HG03460 (cell line): ENCODE results near the gene CNN3.

Experiments used
- ATAC-seq: cut with Tn5 transposase; IDR thresholded peaks from one replicate; pipeline ENCODE4 v1.9.1; 2021; ENCODE audit not compliant: unreplicated experiment

Gene CNN3

DNA sequence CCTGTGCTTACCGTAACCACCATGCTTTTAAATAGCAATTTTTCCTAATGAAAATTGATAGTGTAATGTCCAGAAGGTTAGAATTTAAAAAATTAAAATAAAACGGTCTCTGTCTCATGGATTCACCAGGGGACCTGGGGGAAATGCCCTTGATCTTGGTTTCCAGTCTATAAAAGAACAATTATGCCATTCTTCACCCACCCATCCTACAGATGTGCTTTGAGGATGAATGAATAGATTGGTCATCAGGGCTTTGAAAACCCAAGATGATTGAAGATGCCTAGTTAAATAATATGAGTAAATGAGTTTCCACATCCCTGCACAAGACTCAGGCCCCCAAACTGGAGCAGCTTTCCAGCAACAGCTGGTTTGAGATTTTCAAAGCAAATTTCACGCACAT, 38.7 kb downstream of the CNN3 start:
- no peak for ATAC-seq

DNA sequence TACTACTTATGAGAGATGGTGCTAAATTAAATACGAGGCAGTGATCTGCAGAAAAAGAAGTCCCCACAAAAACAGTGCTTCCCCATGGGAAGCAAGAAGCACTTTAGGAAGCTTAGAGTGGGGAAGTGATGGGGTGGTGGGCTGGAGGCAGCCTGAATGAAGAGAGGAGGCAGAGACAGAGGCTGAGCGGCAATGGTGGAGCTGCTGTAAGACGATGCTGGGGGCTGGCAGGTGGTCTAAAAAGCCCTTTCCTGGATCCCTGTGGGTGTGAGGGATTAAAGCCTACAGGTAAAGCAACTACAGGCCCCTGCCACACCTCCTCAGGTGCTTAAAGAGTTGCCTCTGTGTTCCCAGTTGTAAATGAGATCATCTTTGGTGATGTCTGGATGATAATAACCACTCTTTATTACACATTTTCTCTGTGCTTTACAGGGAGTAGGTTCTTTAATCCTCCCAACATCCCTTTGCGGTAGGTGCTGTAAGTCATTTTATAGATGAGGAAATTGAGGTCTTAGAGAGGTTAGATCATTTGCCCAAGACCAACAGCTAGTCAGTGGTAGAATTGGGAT, 39.2 kb downstream of the CNN3 start:
- ATAC-seq, result no peak

DNA sequence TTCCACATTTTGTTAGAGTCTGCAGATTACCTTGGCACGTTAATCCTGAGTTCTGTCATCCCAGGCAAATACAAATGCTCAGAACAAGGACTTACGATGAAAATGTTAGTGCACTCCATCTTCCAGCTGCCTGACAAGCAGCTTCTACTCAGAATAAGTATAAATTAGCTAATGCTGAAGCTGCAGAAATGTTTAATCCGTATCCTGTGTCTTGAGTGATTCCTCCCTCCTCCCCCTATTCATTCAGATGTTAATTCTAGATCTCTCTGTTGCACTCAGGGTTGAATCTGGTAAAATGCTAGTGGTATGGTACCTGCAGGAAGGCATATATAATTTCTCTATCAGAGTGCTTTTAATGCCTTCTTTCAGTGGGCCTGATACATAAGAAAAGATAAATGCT, 39.8 kb downstream of the CNN3 start:
- ATAC-seq, result no peak

DNA sequence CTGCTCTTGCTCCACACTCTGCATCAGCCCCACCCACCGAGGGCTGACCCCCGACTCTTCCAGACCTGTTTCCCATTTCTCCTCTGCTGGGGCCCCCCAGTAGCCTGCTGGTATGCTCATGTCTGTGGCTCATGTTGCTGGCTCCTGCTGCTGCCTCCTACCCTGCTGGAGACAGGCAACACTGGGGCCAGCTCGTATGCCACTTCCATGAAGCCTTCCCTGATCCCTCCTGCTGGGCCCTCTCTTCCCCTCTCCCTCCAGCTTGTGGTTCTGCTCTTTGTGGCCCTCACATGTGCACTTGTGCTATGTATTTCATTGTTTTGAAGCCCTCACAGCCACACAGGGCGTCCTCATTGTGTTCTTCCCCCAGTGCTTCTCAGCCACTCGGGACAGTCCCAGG, 40.5 kb downstream of the CNN3 start:
- ATAC-seq, result no peak

DNA sequence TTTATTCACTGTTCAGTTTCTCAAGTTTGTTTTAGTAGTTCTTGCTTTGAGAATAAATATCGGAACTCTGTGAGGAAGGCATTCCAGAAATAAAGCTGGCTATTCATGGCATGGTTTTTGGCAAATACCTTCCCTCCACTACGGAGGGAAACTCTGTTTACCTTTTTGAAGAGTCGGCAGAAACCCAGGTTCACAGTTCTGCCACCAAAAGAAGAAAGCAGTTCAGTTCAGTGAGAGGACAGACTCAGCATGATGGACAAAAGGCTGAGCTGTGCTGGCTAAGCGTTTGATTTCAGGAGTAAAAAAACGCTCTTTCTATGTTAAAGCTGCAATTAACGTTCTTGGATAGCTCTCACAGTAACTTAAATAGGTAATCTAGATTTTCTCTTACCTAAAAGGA, 42.4 kb downstream of the CNN3 start:
- ATAC-seq, result no peak

DNA sequence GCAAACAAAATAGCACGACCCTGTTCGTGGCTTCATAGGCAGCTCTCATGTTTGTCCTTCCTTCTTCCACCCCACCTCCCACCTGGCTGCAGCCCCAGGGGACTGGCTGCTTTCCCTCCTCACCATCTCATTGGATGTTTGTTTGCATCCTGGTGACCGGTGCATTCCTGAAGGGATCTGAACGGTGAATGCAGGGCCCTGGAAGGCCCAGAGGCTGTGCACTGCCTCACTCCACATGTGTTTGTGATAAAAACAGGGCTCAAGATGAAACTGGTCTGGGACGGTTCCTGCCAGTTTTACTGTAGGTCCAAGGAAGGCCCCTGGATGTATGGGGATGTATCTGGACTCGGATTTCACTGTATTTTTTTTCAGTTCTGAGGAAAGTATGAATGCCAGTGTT, 42.8 kb downstream of the CNN3 start:
- ATAC-seq, result no peak

DNA sequence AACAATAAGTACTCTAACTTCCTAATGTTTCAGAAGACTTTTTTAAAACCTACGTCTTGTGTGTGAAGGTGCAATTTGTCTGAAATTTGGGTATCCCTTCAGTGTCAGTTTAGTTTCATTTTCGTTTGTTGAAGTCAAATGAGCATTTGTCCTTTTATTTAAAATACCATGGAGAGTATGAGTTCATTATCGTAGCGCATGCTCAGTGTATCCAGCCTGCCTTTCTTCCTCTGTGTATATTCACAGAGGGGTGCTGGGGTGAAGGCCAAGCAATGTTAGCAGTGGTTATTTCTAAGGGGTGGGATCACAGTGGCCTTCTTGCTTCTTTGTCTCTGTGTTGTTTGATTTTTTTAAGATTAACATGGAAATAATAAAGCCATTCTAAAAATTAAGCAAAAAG, 43.2 kb downstream of the CNN3 start:
- no peak for ATAC-seq

DNA sequence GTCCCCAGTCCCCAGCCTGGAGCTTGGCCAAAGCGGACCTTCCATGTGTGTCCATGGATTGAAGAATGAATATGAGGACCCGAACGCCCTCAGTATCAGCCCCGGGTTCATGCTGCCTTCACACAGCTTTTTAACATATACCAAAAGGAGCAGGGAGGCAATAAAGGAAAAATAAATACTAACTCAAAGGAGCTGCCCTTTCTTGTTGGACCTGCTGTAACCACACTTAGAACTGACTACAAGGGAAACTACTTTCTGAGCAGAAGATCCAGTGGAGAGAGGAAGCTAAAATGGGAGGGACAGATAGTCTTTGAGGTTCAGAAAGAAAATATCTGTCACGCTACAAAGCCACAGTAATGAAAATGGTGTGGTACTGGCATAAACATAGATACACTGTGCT, 48.6 kb downstream of the CNN3 start:
- no peak for ATAC-seq

DNA sequence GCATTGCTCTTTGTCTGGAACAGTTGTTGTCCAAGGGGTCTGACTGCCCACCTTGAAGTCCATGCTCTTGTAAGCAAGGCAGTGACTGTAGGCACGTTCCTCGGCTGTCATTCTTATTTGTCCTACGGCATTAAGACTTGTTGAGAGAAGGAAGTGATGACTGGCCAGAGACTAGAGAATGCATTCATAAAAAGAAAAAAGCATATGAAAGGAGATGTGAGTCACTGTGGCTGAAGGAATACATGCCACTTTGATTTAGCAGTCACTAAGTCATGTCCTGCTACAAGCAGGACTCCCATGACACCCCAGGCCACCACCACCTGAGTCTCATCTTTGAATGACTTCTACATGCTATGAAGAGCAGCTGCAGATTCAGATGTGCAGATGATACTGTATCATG, 50.5 kb downstream of the CNN3 start:
- ATAC-seq, result no peak

DNA sequence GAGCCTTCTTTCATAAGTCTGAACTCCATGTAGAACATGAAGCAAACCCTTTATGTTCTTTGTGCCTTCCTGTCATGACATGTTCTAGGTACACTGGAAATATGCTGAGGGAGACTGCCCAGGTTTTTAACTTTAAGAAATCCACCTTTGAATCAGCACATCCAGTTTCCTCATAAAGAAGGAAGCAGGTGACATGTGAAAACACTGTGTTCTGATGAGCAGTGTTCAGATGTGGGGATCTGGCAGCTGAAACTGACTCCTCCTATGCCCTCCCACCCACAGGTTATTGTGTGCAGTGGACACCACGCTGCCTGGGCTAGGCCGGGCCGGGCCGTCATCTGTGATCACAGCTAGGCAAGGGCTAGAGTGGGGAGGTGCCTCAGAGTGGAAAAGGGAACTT, 51.1 kb downstream of the CNN3 start:
- ATAC-seq, result no peak

DNA sequence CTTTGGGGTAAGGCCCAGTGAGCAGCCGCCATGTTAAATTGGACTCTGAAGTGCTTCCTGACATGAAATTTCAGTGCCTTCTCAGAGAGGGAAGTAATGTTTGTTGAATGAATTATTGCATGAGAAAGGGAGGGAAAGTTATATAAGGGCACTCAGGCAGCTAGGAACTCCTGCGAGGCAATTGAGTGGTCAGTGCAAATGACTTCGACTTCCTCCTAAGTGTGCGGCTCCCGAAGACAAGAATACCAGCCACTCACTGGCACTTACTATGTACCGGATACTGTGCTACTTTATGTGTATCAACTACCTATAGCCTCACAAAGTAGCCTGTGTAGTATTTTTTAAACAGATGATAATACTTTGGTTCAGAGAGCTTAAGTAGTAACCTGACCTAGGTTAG, 52.5 kb downstream of the CNN3 start:
- no peak for ATAC-seq

DNA sequence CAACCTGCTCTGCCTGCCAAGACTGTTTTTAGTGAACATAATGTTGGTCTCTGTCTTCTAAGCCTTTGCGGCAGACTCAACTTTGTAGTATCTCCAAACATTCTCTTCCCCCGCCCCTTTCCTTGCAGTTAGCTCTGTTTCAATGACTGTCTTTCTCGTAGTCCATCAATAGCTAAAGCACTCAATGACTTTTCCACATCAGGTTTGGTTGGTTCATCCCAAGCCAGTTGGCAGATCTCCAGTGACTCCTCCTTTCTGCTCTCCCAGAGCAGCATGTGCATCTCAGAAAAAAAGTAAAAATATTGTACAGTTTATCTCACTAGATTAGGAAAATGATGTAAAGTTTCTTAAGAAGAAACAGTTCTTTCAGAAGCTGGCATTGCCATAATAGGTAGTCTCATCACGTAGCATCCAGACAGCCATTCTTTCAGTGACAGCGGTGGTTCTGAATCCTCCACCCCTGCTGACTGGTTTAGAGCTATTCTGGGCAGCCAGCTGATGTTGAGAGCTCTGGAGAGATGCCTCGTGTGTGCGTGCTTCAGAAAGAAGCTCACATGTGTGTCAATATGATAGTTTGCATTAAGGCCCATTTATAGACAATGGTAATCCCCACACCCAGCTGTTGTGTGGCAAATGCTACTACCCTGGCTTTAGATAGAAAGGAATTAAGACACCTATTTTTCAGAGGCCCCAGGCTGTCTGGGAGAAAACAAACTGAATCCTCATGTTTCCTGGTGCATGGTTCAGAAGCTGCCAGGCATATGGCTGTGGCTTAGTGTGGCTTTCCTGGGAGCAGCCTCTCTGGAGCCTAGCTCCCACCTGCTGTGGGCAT, 53.2 kb downstream of the CNN3 start:
- no peak for ATAC-seq

DNA sequence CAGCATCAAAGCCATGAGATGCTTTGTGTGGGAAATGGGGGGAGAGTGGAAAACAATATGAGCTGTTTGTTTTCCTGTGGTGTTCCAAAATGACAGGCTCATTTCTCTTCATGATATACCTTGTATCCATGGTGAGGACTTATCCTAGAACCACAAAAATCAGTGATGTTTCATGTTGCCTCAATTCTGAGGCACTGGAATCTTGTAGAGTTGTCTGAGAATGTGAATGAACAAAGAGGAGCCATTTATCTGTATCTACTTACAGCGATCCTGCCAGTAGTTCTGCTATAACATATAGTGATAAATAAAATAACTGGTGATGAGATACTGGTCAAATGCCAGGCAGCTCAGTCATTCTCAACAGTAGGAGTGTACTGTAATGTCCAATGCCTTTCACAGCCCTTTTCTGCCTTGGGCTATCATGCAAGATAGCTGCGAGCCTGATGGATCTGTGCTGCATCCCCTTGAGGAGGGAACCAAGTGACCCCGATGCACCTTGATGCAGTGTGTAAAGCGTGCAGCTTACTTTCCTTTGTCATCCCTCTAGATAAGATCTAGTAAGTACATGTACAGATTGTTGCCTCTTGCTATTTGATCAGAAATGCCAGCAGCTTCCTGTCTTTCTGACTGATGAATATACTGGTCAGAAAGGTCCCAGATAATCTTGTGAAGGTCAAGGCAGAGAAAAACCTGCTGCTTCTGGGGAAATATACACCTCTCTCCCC, 54.0 kb downstream of the CNN3 start:
- ATAC-seq, result no peak

DNA sequence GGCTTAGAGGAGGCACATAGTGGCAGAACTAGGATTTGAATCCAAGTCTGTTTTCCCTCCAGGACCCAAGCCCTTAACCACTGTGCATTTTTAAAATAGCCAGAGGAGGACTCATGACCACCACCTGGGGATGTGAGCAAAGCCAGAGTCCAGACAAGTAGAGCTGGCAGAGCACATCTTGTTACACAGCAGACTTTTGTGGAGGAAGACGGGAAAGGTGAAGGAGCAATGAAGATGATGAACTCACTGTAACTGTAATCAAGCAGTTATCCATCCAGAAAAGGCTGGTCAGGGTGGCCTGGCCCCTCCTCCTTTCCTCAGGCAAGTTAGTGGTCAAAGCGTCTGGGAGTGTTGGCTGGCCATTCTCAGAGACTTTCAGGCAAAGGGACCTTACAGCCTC, 55.9 kb downstream of the CNN3 start:
- ATAC-seq, result no peak

DNA sequence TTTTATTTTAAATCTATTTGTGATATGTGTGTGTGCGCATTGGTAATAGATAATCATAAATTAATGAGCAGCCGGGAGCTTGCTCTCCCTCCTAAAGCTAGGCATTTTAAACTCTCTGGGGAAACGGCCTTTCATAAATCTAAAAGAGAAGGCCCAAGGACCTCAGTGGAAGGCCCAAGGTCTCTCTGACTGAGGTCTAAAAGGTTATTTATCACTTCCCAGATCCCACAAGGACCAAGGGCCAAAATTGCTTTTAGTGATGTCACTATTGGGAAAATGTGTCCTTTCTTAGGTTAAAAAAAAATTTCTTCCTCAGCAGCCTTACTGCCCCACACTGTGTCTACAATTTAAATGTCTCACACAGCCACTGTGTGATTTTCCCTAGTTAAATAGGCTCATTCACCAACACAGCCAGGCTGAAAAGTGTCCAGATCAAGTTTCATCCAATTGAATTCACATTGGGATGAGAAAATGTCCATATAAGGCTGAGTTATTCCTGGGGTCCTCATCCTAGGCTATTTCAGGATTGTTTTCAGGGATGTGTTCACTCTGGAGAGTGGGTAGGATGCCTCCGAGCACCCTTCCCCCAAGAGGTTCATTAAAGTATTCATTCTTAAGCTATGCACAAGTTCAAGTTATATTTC, 60.6 kb downstream of the CNN3 start:
- no peak for ATAC-seq

DNA sequence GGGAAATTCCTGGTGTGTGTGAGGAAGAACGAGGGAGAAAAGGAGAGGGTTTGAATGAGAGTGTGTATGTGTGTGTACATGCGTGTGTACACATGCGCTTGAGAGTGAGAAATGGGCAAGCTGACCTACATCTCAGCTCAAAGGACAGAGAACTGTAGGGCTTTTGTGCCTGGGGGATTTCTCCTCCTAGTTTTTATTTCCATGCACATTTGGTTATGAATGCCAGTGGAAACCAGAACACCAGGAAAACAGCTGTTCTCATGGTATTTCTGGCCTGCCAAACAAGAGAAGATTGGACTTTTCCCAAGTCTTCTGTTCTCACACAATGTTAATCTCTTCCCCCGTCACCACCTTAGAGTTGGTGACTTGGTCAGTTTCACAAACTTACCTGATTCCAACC, 61.5 kb downstream of the CNN3 start:
- no peak for ATAC-seq

DNA sequence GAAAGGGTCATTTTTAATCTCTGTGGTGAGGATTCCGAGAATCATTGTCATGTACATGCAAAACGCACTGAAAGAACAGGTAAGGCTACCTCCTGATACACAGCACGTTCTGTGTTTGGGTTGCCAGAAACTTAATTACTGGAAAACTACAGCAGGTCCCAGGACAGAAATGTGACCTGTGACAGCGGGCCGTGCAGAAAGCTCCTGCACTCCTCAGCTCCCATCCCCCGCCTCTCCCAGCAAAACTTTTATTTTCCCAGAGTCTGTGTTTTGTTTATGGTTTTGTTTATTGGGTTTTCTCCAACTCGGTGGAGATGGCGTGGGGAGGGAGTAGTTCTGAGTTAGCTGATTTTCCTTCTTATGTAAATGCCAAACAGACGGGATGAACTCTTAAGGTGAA, 62.1 kb downstream of the CNN3 start:
- ATAC-seq, result no peak

DNA sequence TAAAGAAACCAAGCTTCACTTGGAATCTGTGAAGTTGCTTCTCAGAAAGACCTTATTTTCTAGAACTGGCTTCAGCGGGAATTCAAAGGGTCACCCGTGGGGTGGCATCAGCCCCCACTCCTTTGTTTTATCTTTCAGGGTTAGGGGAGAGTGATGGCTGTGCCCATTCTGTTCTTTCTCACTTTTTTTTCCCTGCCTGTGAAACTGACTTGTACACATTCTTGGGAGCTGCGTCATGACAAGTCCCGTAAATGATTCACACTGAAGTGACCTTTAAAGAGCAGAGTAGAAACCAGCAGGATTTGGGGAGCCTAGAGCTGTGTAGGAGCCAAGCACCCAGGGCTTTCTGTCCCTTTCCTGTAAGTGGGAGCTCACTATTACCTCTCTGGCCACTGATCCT, 63.0 kb downstream of the CNN3 start:
- ATAC-seq, result no peak

DNA sequence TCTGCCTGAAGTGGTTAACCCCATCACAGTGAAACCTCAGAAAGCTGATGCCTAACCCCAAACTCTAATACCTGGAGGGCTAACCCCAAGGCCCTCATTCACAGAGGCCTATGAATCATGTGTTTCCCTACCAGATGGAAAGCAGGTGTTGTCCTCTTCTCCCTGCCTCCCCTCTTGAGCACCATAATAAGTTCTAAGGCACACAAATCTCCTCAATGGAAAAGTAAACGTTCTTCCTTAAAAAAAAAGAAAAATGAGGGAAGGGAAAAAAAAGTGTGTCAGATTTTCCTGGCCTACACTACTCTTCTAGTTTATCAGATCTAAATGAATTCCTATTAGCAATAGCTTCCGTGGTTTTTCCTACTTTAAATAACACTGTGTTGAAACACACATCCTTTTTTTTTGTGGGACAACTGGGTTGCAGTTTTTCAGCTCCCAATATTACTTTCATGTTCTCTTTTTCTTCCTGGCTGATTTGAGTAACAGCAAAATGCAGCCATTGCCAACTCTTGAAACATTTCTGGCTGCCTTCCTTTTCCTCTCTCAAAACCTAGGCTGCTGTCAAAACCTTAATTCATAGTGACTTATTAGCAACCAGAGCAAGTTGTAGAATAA, 63.5 kb downstream of the CNN3 start:
- no peak for ATAC-seq

DNA sequence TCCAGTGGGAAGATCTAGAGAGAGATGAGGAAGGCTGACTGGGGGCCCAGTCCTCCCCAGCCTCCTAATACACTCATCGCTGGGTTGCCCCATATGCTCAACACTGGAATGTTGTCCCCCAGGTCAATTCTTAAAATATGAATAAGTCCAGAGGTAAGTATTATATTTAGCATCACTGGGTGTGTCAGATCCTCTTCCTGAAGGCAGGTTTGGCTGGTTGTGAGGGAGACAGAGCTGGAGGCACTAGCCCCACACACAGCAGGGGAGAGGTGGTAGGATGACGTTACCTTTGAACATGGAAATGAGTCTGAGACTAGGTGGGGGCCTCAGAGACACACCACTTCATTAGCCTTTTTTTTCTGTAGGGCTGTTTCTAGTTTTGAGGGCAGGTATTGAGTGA, 64.2 kb downstream of the CNN3 start:
- no peak for ATAC-seq

DNA sequence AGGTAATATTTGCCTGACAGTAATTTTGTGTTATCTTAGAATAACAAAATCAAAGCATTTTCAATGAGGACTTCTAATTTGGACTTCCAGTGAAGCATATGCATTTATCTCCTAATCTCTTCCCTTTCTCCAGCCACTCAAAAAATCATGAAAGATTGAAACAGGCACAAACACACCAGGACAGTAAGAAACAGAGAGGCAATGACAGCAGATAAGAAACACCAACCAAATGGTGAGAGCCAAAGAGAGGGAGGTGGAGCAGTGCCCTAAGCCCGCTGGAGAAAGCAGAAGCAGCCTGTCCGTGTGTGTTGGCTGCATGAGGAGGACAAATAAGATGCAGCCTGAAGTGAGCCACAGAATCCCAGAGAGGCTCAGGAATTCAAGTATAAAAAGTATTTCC, 67.7 kb downstream of the CNN3 start:
- ATAC-seq, result no peak
